ENCODE measurements around the gene GCK. TPM values are rescaled to one million over a fixed set of nuclear protein-coding genes. Genes with fewer than 3 reads are reported as not detected.

The GCK gene
- total RNA-seq, 1 donor from 2014 or later = 2.7 TPM

DNA sequence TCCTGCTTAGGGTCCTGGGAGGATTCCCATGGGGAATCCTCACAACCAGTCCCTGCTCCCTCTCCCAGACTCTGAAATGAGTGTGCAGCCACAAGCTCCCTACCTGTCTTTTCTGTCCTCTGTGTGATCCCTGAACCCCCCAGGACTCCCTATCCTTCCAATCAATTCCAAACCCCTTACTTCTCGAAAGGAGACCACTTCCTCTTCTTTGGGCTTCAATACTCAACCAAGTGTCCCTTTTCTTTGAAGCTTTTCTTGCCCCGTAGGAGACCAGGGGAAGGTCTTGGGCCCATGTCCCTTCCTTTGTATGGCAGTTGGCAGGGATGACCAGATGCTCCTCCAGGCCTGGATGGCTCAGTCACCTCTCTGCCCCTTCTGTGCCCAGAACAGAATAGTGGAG, 83.4 kb downstream of the GCK start:
- Histone ChIP-seq H3K27me3 (no peaks in the 10 kb centered on the region), H3K4me3 (peak overlapping the region; percentile 63 to 88), H3K36me3 (peaks cover 41 to 49% of the 10 kb centered on the region in 2 donors), H3K9me3 (no peaks in the 10 kb centered on the region), H3K4me1 (peaks cover 62 to 71% of the 10 kb centered on the region in 2 donors), H3K27ac (peak overlapping the region; percentile 99 to 100)
- intact Hi-C loops (cut with DNase I) = loop anchor here (1.0 kb wide), 1 partner anchor 17 kb away; the partner anchor contains the start of gene POLD2
- DNase-seq (ENCODE audit: low spot score in 2 of 2) = no peak
- TF ChIP-seq, protein P1, sequence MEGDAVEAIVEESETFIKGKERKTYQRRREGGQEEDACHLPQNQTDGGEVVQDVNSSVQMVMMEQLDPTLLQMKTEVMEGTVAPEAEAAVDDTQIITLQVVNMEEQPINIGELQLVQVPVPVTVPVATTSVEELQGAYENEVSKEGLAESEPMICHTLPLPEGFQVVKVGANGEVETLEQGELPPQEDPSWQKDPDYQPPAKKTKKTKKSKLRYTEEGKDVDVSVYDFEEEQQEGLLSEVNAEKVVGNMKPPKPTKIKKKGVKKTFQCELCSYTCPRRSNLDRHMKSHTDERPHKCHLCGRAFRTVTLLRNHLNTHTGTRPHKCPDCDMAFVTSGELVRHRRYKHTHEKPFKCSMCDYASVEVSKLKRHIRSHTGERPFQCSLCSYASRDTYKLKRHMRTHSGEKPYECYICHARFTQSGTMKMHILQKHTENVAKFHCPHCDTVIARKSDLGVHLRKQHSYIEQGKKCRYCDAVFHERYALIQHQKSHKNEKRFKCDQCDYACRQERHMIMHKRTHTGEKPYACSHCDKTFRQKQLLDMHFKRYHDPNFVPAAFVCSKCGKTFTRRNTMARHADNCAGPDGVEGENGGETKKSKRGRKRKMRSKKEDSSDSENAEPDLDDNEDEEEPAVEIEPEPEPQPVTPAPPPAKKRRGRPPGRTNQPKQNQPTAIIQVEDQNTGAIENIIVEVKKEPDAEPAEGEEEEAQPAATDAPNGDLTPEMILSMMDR (IDR thresholded peaks at IDR 0.05) = no peak

DNA sequence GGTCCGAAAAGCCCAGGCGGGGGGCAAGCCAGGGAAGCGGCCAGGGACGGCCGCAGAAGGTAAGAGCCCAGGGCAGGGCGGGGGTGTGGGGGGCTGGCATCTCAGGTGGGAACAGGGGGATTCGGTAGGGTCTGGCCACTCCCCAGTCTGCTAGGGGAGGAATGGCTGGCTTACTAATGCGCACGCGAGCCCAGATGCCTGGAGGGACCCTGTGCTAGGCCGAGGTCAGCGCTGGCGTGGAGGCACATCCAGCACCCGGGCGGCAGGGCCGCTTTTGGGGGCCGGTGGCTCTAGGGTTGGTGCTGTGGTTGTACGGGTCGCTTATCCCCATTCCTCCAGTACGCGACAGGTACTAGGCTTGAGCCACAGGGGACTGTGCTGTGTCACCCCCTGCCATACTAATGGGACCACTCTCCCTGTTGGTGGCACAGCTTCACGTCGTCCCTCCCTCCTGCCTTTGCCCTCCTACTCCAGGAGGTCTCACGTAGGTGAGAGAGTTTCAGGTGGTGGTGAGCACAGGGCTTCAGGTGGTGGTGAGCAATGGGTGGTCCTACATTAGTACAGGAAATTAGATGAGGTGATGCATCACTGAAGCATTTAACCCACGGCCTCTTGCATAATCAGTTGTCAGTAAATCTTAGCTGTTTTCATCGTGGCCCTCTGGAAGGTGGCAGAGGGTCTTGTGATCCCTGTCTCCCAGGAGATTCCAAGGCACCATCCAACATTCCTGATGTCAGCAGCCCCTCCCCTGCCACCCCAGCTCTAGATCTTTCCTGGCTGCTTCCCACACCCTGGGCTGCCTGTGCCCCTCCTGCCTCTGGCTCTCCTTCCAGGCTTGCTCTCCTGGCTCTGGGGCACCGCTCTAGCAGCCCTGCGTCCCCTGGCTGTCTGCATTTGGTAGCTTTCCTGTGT, 84.1 kb downstream of the GCK start:
- DNase-seq (ENCODE audit: low spot score in 2 of 2) = peak in 1 of 2 donors; percentile 87
- intact Hi-C loops (cut with DNase I) = loop anchor here (1.0 kb wide), 1 partner anchor 18 kb away; the partner anchor contains the start of gene POLD2
- TF ChIP-seq, protein P1 (IDR thresholded peaks at IDR 0.05) = peak in 1 of 3 experiments; percentile 23
- Histone ChIP-seq H3K4me3 (peak overlapping the region; percentile 63 to 88), H3K27ac (peak overlapping the region; percentile 99 to 100), H3K36me3 (peaks cover 34 to 42% of the 10 kb centered on the region in 2 donors), H3K9me3 (no peaks in the 10 kb centered on the region), H3K4me1 (peaks cover 58 to 78% of the 10 kb centered on the region in 2 donors), H3K27me3 (no peaks in the 10 kb centered on the region)

DNA sequence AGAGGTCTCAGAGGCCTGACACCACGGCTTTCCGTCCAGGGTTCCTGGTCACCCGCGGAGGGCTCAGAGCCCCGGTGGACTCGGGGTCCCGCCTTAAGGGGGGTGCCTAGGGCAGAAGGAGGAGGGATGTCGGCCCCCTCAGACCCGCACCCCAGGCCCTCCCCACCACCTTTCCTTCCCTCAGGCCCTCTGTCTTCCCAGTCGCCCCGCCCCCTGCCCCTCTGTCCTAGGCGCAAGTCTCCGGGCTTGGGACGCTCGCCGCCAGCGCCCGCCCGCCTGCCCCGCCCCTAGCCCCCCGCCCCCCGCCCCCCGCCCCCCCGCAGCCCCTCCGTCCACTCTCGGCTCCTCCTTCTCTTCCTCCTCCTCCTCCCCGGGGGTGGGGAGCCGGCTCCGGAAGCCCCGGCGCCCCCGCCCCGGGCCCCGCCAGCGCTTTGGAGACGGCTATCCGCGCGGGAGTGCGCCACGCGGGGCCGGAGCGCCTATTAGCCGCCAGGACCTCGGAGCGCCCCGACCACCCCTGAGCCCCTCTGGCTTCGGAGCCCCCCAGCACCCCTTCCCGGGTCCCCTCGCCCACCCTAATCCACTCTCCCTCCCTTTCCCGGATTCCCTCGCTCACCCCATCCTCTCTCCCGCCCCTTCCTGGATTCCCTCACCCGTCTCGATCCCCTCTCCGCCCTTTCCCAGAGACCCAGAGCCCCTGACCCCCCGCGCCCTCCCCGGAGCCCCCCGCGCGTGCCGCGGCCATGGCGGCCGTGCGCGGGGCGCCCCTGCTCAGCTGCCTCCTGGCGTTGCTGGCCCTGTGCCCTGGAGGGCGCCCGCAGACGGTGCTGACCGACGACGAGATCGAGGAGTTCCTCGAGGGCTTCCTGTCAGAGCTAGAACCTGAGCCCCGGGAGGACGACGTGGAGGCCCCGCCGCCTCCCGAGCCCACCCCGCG, 85.0 kb downstream of the GCK start, which contains the start of gene AEBP1:
Gene AEBP1 (plus strand): TSS at position 423 of the 937 bp plus-strand sequence. CDS start 321 bp downstream, at position 744.
- H3K27me3 ChIP-seq = no peaks in the 10 kb centered on the region
- H3K4me1 ChIP-seq = peaks cover 58 to 78% of the 10 kb centered on the region in 2 donors
- peak within 1 kb of the TSS; percentile 99 to 100 for H3K27ac ChIP-seq
- H3K9me3 ChIP-seq = no peaks in the 10 kb centered on the region
- TF ChIP-seq, protein P1 (IDR thresholded peaks at IDR 0.05) = no peak
- no peak for DNase-seq (ENCODE audit: low spot score in 2 of 2)
- H3K36me3 ChIP-seq = peaks cover 25 to 33% of the 10 kb centered on the region in 2 donors
- intact Hi-C loops (cut with DNase I) = loop anchor here (1.0 kb wide), 1 partner anchor 22 kb away; the partner anchor contains the start of gene POLM
- H3K4me3 ChIP-seq = peak within 1 kb of the TSS; percentile 63 to 88

DNA sequence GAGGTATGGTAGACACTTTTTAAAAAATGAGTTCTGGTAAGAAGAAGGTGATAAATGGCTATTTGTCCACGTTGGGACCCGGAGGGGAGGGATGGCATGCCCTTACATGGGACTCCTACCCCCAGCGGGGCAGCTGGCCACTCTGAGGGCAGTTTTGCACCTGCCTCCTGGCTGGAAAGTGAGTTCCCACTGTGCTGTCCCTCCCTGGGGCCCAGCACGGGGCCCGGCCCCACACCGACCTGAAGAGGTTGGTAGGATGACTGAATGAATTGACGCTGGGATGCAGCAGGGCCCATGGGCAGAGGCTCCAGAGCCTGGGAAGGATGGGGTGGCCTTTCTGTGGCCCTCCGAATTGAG, 85.7 kb downstream of the GCK start:
- peak overlapping the region; percentile 99 to 100 for H3K27ac ChIP-seq
- H3K4me3 ChIP-seq = peak overlapping the region in 1 of 2 donors; percentile 88
- H3K4me1 ChIP-seq = peaks cover 55 to 74% of the 10 kb centered on the region in 2 donors
- TF ChIP-seq, protein P1 (IDR thresholded peaks at IDR 0.05) = no peak
- no peaks in the 10 kb centered on the region for H3K9me3 ChIP-seq
- no peaks in the 10 kb centered on the region for H3K27me3 ChIP-seq
- intact Hi-C loops (cut with DNase I) = loop anchor here (1.0 kb wide), 1 partner anchor 21 kb away; the partner anchor contains the start of gene POLM
- peaks cover 18 to 27% of the 10 kb centered on the region in 2 donors for H3K36me3 ChIP-seq
- no peak for DNase-seq (ENCODE audit: low spot score in 2 of 2)
